Transverse colon (tissue), 4 donors: ENCODE measurements around the gene CARD10. TPM values are rescaled to one million over a fixed set of nuclear protein-coding genes. Genes with fewer than 3 reads are reported as not detected.

ENCODE experiments used
- DNase-seq: peaks from one replicate; pipeline ENCODE4 v3.0.0-alpha.2; 2019
- H3K27ac ChIP-seq, 4 donors: fragments of 200-600 bp; sonication (generic); 2 replicates each; pipeline ENCODE4 v1.5.1; 2016 to 2018; ENCODE audit warnings: inconsistent platforms in 4 of 4
- H3K27me3 ChIP-seq: fragments of 200-600 bp; sonication (generic); 2 replicates; pipeline ENCODE4 v1.5.1; 2017; ENCODE audit warnings: inconsistent platforms
- H3K36me3 ChIP-seq, 4 donors: fragments of 200-600 bp; sonication (generic); 2 replicates each; pipeline ENCODE4 v1.5.1; 2017 to 2019; ENCODE audit warnings: inconsistent platforms in 4 of 4
- H3K4me1 ChIP-seq, 4 donors: fragments of 200-600 bp; sonication (generic); 2 replicates each; pipeline ENCODE4 v1.5.1; 2017 to 2020; ENCODE audit warnings: inconsistent platforms in 4 of 4
- H3K4me3 ChIP-seq, 4 donors: fragments of 200-600 bp; sonication (generic); 1 replicate in 1 of 4; 2 replicates in 3 of 4; pipeline versions ENCODE4 v1.5.1 to v1.6.1; 2017 to 2019; ENCODE audit warnings: inconsistent platforms in 4 of 4
- H3K9me3 ChIP-seq, 2 donors: fragments of 200-600 bp; sonication (generic); 2 replicates each; pipeline ENCODE4 v1.5.1; 2017 to 2019; ENCODE audit warnings: inconsistent platforms in 2 of 2
- CTCF ChIP-seq, 5 experiments: fragments of 200-600 bp in 3 of 5; fragments of 450-650 bp in 2 of 5; sonication (generic) in 3 of 5; IDR thresholded peaks; 1 replicate in 2 of 5; 2 replicates in 3 of 5; pipeline ENCODE4 v1.5.1; 2016 to 2017; ENCODE audit warnings: antibody characterized with exemption in 5 of 5, inconsistent platforms in 3 of 5, mild to moderate bottlenecking in 2 of 5, moderate library complexity in 1 of 5
- EP300 ChIP-seq: sonication (generic); formaldehyde crosslinking; IDR thresholded peaks from one replicate; pipeline ENCODE4 v1.6.1; 2017; ENCODE audit warnings: antibody characterized with exemption, low read depth
- POLR2A ChIP-seq: fragments of 450-650 bp; IDR thresholded peaks from one replicate; pipeline ENCODE4 v1.6.1; 2016; ENCODE audit warnings: antibody characterized with exemption, mild to moderate bottlenecking, moderate library complexity
- POLR2AphosphoS5 ChIP-seq, 3 donors: sonication (generic); formaldehyde crosslinking; IDR thresholded peaks; one replicate each; pipeline ENCODE4 v1.6.1; 2016; ENCODE audit warnings: antibody characterized with exemption in 3 of 3
- WGBS, 2 donors: methylation state at CpG; one replicate each; pipeline ENCODE4 v1.1.5; 2018; ENCODE audit warnings: low coverage in 1 of 2; 5-methylcytosine and 5-hydroxymethylcytosine counted together
- in situ Hi-C, 4 donors: fragments of 200-750 bp; cut with MboI; loops; one replicate each; pipeline versions ENCODE4 v1.15.0 to v1.15.1; 2017; ENCODE audit warnings: low sequenced_read_pairs in 3 of 4, low pct_ligation_motif_present in 1 of 4, low pct_unique_long_range_greater_than_20kb in 1 of 4
- intact Hi-C: fragments of 100-400 bp; cut with DNase I; formaldehyde crosslinking; loops from one replicate; pipeline ENCODE4 v1.15.1; 2023; ENCODE audit warnings: low total_unique reads
- total RNA-seq, 4 donors: library from RNA; depleted of rRNA; stranded (reverse); fragments of >200 nt; gene quantifications; one replicate each; pipeline ENCODE4 v1.1.0, GENCODE V29; 2016

Gene CARD10
- total RNA-seq, 4 donors from 2014 or later: 46.3 to 166 (median 60.9) TPM

GRCh38 chr22:37499789-37500540 is 19.2 kb downstream of the CARD10 start:
- no peak for TF ChIP-seq POLR2A
- intact Hi-C loops (no loop called here), in situ Hi-C loops (no loop called here)
- no peaks in the 10 kb centered on the region for H3K27me3 ChIP-seq
- H3K9me3 ChIP-seq: no peaks in the 10 kb centered on the region
- H3K27ac ChIP-seq: peak overlapping the region; percentile 85 to 95 (median 91)
- WGBS, 2 donors: 85% methylated on average over 13 of the region's 13 CpGs; no CpG with 5 or more reads in 1 of the 2 donors
- peaks cover 0 to 5% (median 0%) of the 10 kb centered on the region in 4 donors for H3K36me3 ChIP-seq
- no peak for DNase-seq
- peaks cover 10 to 62% (median 59%) of the 10 kb centered on the region in 4 donors for H3K4me1 ChIP-seq
- no peak overlapping the region for H3K4me3 ChIP-seq

- H3K36me3 ChIP-seq: peaks cover 0 to 5% (median 0%) of the 10 kb centered on the region in 4 donors
- no peaks in the 10 kb centered on the region for H3K9me3 ChIP-seq
- DNase-seq: no peak
- WGBS, 2 donors: 63 to 70% methylated on average over 4 to 12 of the region's 12 CpGs
- no peak overlapping the region for H3K4me3 ChIP-seq
- in situ Hi-C loops: no loop called here
- intact Hi-C loops: no loop called here
- no peak for TF ChIP-seq CTCF (IDR thresholded peaks at IDR 0.05)
- no peak for TF ChIP-seq EP300
- no peak for TF ChIP-seq POLR2A
- no peak for TF ChIP-seq POLR2AphosphoS5 (IDR thresholded peaks at IDR 0.05)
- peak overlapping the region in 3 of 4 donors; percentile 85 to 95 (median 94) for H3K27ac ChIP-seq
- H3K4me1 ChIP-seq: peaks cover 7 to 58% (median 52%) of the 10 kb centered on the region in 4 donors
- H3K27me3 ChIP-seq: no peaks in the 10 kb centered on the region
These were observed 20.0 kb downstream of the CARD10 start for GRCh38 chr22:37499027-37499707.

GRCh38 chr22:37498289-37498909 is 20.8 kb downstream of the CARD10 start:
- DNase-seq: peak; percentile 80
- Histone ChIP-seq H3K4me3 (no peak overlapping the region), H3K36me3 (peaks cover 0 to 5% (median 0%) of the 10 kb centered on the region in 4 donors), H3K9me3 (no peaks in the 10 kb centered on the region), H3K27ac (peak overlapping the region in 1 of 4 donors; percentile 95), H3K27me3 (no peaks in the 10 kb centered on the region), H3K4me1 (peaks cover 7 to 50% (median 45%) of the 10 kb centered on the region in 4 donors)
- WGBS, 2 donors: 32% methylated on average over 15 of the region's 15 CpGs; no CpG with 5 or more reads in 1 of the 2 donors
- peak; percentile 45 to 82 (median 62) for TF ChIP-seq CTCF (IDR thresholded peaks at IDR 0.05)
- TF ChIP-seq POLR2A: no peak
- intact Hi-C loops: no loop called here
- in situ Hi-C loops: no loop called here

- in situ Hi-C loops: no loop called here
- DNase-seq: no peak
- Histone ChIP-seq H3K27ac (no peak overlapping the region), H3K27me3 (no peaks in the 10 kb centered on the region), H3K36me3 (peaks cover 0 to 5% (median 0%) of the 10 kb centered on the region in 4 donors), H3K9me3 (no peaks in the 10 kb centered on the region), H3K4me1 (peaks cover 0 to 38% (median 34%) of the 10 kb centered on the region in 4 donors), H3K4me3 (no peak overlapping the region)
- WGBS, 2 donors: 89 to 97% methylated on average over 5 to 12 of the region's 12 CpGs
- intact Hi-C loops: no loop called here
- TF ChIP-seq POLR2AphosphoS5 (IDR thresholded peaks at IDR 0.05): no peak
- no peak for TF ChIP-seq EP300
- TF ChIP-seq CTCF (IDR thresholded peaks at IDR 0.05): no peak
- TF ChIP-seq POLR2A: no peak
These were observed 22.1 kb downstream of the CARD10 start for GRCh38 chr22:37497062-37497599.
